ENCODE measurements around the gene TMEM53.

The TMEM53 gene

GRCh38 chr1:44605914-44606615 is 68.2 kb downstream of the TMEM53 start:
- H3K27ac ChIP-seq, result no peak overlapping the region
- TF ChIP-seq ZFX (IDR thresholded peaks at IDR 0.05) (no peak), CTCF (conservative IDR thresholded peaks at IDR 0.05) (no peak)

- no peak overlapping the region for H3K27ac ChIP-seq
- TF ChIP-seq CTCF (conservative IDR thresholded peaks at IDR 0.05) (no peak), ZFX (IDR thresholded peaks at IDR 0.05) (no peak)
Observed at GRCh38 chr1:44604157-44604955, 69.9 kb downstream of the TMEM53 start.

GRCh38 chr1:44603718-44604117 is 70.6 kb downstream of the TMEM53 start:
- TF ChIP-seq ZFX (IDR thresholded peaks at IDR 0.05) (no peak), CTCF (conservative IDR thresholded peaks at IDR 0.05) (no peak)
- no peak overlapping the region for H3K27ac ChIP-seq

Data from C4-2B (cell line).